ENCODE measurements around the gene LIMA1. TPM values are rescaled to one million over a fixed set of nuclear protein-coding genes. Genes with fewer than 3 reads are reported as not detected.

LIMA1 gene
- total RNA-seq, 2 experiments from 2014 or later, result 4.6 to 5.1 TPM

- Mint-ChIP-seq H3K27me3 (no peaks in the 10 kb centered on the region), H3K27ac (no peak overlapping the region), H3K4me3 (no peak overlapping the region), H3K36me3 (ENCODE audit: low read depth) (peaks cover 40% of the 10 kb centered on the region), H3K4me1 (ENCODE audit: low read depth) (peaks cover 2% of the 10 kb centered on the region), H3K9me3 (no peaks in the 10 kb centered on the region)
- CTCF ChIA-PET, result interaction anchor here (0.6 to 1.0 kb wide), 5 partner anchors 9 to 126 kb away, joined by 3 to 5 read pairs (median 4); no protein-coding TSS in a partner anchor
- ATAC-seq (ENCODE audit: poor library complexity) (no peak), DNase-seq (no peak)
- Histone ChIP-seq H3K4me1 (ENCODE audit: insufficient read depth, low read length) (no peaks in the 10 kb centered on the region), H3K9me3 (ENCODE audit: control insufficient read depth in 1 of 2, insufficient read depth in 1 of 2, low read length in 2 of 2) (no peaks in the 10 kb centered on the region), H3K27ac (ENCODE audit: low read depth in 1 of 2, low read length in 2 of 2) (no peak overlapping the region), H3K36me3 (ENCODE audit: insufficient read depth, low read length) (peaks cover 47% of the 10 kb centered on the region), H3K4me3 (ENCODE audit: low read length) (no peak overlapping the region), H3K27me3 (ENCODE audit: control insufficient read depth in 1 of 2, insufficient read depth in 2 of 2, low read length in 2 of 2) (no peaks in the 10 kb centered on the region)
- intact Hi-C loops (cut with DNase I, micrococcal nuclease), result loop anchor here in 1 of 2 experiments (10.0 kb wide), 1 partner anchor 133 kb away; no protein-coding TSS in a partner anchor
- POLR2A ChIA-PET, result interaction anchor here (1.2 kb wide), 1 partner anchor 15 kb away, joined by 3 read pairs; the partner anchor contains the start of gene CERS5
- TF ChIP-seq CTCF (IDR thresholded peaks at IDR 0.05), result no peak
These were observed 101.6 kb downstream of the LIMA1 start for GRCh38 chr12:50181691-50182090.

- H3K27me3 ChIP-seq (ENCODE audit: control insufficient read depth in 1 of 2, insufficient read depth in 2 of 2, low read length in 2 of 2), result no peaks in the 10 kb centered on the region
- H3K4me1 Mint-ChIP-seq (ENCODE audit: low read depth), result no peaks in the 10 kb centered on the region
- H3K9me3 ChIP-seq (ENCODE audit: control insufficient read depth in 1 of 2, insufficient read depth in 1 of 2, low read length in 2 of 2), result no peaks in the 10 kb centered on the region
- H3K9me3 Mint-ChIP-seq, result no peaks in the 10 kb centered on the region
- H3K36me3 Mint-ChIP-seq (ENCODE audit: low read depth), result peaks cover 18% of the 10 kb centered on the region
- CTCF ChIA-PET, result interaction anchor here (0.9 to 2.3 kb wide), 10 partner anchors 9 to 209 kb away, joined by 3 to 21 read pairs (median 3); partner anchors contain the start of genes COX14 and SMARCD1
- no peak overlapping the region for H3K27ac ChIP-seq (ENCODE audit: low read depth in 1 of 2, low read length in 2 of 2)
- no peaks in the 10 kb centered on the region for H3K27me3 Mint-ChIP-seq
- H3K36me3 ChIP-seq (ENCODE audit: insufficient read depth, low read length), result peaks cover 31% of the 10 kb centered on the region
- H3K27ac Mint-ChIP-seq, result no peak overlapping the region
- intact Hi-C loops (cut with DNase I, micrococcal nuclease), result loop anchor here (1.0 to 5.0 kb wide), 4 partner anchors 43 to 208 kb away; no protein-coding TSS in a partner anchor
- H3K4me3 ChIP-seq (ENCODE audit: low read length), result no peak overlapping the region
- no peak overlapping the region for H3K4me3 Mint-ChIP-seq
- no peaks in the 10 kb centered on the region for H3K4me1 ChIP-seq (ENCODE audit: insufficient read depth, low read length)
- ATAC-seq (ENCODE audit: poor library complexity) (no peak), DNase-seq (no peak)
- peak; percentile 21 for TF ChIP-seq CTCF (IDR thresholded peaks at IDR 0.05)
- POLR2A ChIA-PET, result interaction anchor here (0.6 to 1.1 kb wide), 7 partner anchors 8 to 180 kb away, joined by 3 to 5 read pairs (median 3); partner anchors contain the start of gene CERS5
These were observed 107.6 kb downstream of the LIMA1 start for GRCh38 chr12:50175716-50176026.

- Mint-ChIP-seq H3K4me3 (no peak overlapping the region), H3K27me3 (no peaks in the 10 kb centered on the region), H3K9me3 (no peaks in the 10 kb centered on the region), H3K4me1 (ENCODE audit: low read depth) (no peaks in the 10 kb centered on the region), H3K27ac (no peak overlapping the region), H3K36me3 (ENCODE audit: low read depth) (peaks cover 18% of the 10 kb centered on the region)
- Histone ChIP-seq H3K4me3 (ENCODE audit: low read length) (no peak overlapping the region), H3K27me3 (ENCODE audit: control insufficient read depth in 1 of 2, insufficient read depth in 2 of 2, low read length in 2 of 2) (no peaks in the 10 kb centered on the region), H3K9me3 (ENCODE audit: control insufficient read depth in 1 of 2, insufficient read depth in 1 of 2, low read length in 2 of 2) (no peaks in the 10 kb centered on the region), H3K4me1 (ENCODE audit: insufficient read depth, low read length) (no peaks in the 10 kb centered on the region), H3K27ac (ENCODE audit: low read depth in 1 of 2, low read length in 2 of 2) (no peak overlapping the region), H3K36me3 (ENCODE audit: insufficient read depth, low read length) (peaks cover 27% of the 10 kb centered on the region)
- ATAC-seq (ENCODE audit: poor library complexity) (peak; percentile 57), DNase-seq (peak in 5 of 14 experiments; percentile 8 to 81 (median 69))
- intact Hi-C loops (cut with DNase I, micrococcal nuclease), result loop anchor here (1.0 to 5.0 kb wide), 4 partner anchors 43 to 208 kb away; no protein-coding TSS in a partner anchor
- peak; percentile 90 for TF ChIP-seq CTCF (IDR thresholded peaks at IDR 0.05)
- POLR2A ChIA-PET, result interaction anchor here (0.6 to 1.1 kb wide), 5 partner anchors 8 to 180 kb away, joined by 3 to 5 read pairs (median 3); partner anchors contain the start of gene CERS5
- CTCF ChIA-PET, result interaction anchor here (0.9 to 2.3 kb wide), 8 partner anchors 10 to 208 kb away, joined by 3 to 21 read pairs (median 4); partner anchors contain the start of genes COX14 and SMARCD1
These were observed 108.2 kb downstream of the LIMA1 start for GRCh38 chr12:50174971-50175715.
